ENCODE results near the gene TYW1B. TPM values are rescaled to one million over a fixed set of nuclear protein-coding genes. Genes with fewer than 3 reads are reported as not detected.

Gene TYW1B, protein sequence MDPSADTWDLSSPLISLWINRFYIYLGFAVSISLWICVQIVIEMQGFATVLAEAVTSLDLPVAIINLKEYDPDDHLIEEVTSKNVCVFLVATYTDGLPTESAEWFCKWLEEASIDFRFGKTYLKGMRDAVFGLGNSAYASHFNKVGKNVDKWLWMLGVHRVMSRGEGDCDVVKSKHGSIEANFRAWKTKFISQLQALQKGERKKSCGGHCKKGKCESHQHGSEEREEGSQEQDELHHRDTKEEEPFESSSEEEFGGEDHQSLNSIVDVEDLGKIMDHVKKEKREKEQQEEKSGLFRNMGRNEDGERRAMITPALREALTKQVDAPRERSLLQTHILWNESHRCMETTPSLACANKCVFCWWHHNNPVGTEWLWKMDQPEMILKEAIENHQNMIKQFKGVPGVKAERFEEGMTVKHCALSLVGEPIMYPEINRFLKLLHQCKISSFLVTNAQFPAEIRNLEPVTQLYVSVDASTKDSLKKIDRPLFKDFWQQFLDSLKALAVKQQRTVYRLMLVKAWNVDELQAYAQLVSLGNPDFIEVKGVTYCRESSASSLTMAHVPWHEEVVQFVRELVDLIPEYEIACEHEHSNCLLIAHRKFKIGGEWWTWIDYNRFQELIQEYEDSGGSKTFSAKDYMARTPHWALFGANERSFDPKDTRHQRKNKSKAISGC
- total RNA-seq = 2.0 and 2.4 TPM in 2 replicates

DNA sequence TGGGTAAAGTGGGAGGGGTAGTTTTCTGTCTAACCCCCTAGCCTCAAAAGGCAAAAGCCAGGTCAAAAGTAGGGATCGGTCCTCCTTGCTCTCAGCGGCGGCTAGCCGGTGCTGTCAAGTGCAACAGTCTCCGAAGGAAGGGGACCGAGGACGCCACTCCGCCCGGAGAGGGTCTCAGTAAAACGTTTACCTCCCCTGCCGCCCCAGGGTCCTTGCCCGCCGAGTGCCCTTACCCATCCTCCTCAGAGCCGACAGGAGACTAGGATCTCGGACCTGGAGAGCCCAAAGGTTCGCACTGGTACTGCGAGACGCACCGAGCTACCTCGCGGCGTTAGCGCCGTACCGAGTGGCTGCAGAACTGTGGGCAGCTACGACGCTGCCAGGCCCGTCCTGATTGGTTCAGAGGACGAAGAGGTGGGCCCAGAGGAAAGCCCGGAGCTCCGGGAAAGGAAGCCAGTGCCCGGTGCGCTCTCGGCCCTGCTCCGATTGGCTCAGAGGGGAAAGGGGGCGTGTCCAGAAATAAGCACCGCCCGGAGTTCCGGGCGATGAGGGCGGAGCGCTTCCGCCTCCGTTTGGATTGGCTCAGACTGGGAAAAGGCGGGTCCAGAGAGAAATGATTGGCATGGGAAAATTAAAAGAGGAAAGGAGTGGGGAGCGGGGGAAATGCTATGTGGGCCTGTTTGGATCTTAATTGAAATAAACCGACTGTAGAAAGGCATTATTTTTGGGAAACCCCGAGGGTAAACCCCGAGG is at the start of gene TYW1B:
Gene TYW1B (minus strand): TSS at position 362 of the 753 bp plus-strand sequence. CDS start 125 bp downstream, at position 237.

Small RNA genes lying within 50 kb of the gene (small RNA-seq; reads per million reads assigned to genes)
- not detected for gene AC211469.2
- gene MIR4650-2 = not detected
- not detected for gene RN7SL377P
- gene RN7SL625P = not detected

Other genes starting within 250 kb of the TYW1B start
- 13.6 and 15.9 TPM in 2 replicates for gene POM121, start 96.9 kb upstream of the TYW1B start, total RNA-seq
- gene TRIM74, start 141.3 kb upstream of the TYW1B start, total RNA-seq = 0.14 TPM in 1 of 2 replicates, not detected in the other
- not detected in 2 replicates for gene SPDYE8, start 201.6 kb upstream of the TYW1B start, total RNA-seq
- gene SPDYE11, start 229.7 kb upstream of the TYW1B start, total RNA-seq = not detected in 2 replicates

Data from thoracic aorta endothelial cell (primary cell).